Neuron (in vitro differentiated cells): ENCODE results near the gene MRPS24.
"Not testable (repeated sequence)": the region's sequence is repeated elsewhere in the genome, so short reads cannot be mapped to it uniquely, and the experiment has no call there.

Source experiments
- H2AFZ ChIP-seq: one replicate; pipeline ENCODE4 v1.6.1; 2013; ENCODE audit warnings: low read depth, mild to moderate bottlenecking, inconsistent platforms, low read length, moderate library complexity
- H3K27me3 ChIP-seq: one replicate; pipeline ENCODE4 v1.6.1; 2013; ENCODE audit warnings: low read length; ENCODE audit not compliant: insufficient read depth
- H3K36me3 ChIP-seq: one replicate; pipeline ENCODE4 v1.6.1; 2013; ENCODE audit warnings: low read length; ENCODE audit not compliant: insufficient read depth
- H3K4me1 ChIP-seq: one replicate; pipeline ENCODE4 v1.6.1; 2013; ENCODE audit warnings: low read length; ENCODE audit not compliant: insufficient read depth
- H3K4me3 ChIP-seq: 2 replicates; pipeline ENCODE4 v1.5.1; 2013; ENCODE audit warnings: mild to moderate bottlenecking, low read length, moderate library complexity
- H3K9me3 ChIP-seq: one replicate; pipeline ENCODE4 v1.6.1; 2013; ENCODE audit warnings: low read length

Gene MRPS24

GRCh38 chr7:43844662-43845061, 24.7 kb downstream of the MRPS24 start:
- Histone ChIP-seq H3K9me3 (no peaks in the 10 kb centered on the region), H3K27me3 (no peaks in the 10 kb centered on the region), H3K4me1 (no peaks in the 10 kb centered on the region), H2AFZ (no peak overlapping the region), H3K4me3 (no peak overlapping the region), H3K36me3 (no peaks in the 10 kb centered on the region)

GRCh38 chr7:43844257-43844656, 25.1 kb downstream of the MRPS24 start:
- no peak overlapping the region for H3K4me3 ChIP-seq
- no peaks in the 10 kb centered on the region for H3K9me3 ChIP-seq
- H3K4me1 ChIP-seq, result no peaks in the 10 kb centered on the region
- no peaks in the 10 kb centered on the region for H3K27me3 ChIP-seq
- H3K36me3 ChIP-seq, result no peaks in the 10 kb centered on the region
- H2AFZ ChIP-seq, result no peak overlapping the region

GRCh38 chr7:43843296-43843695, 26.0 kb downstream of the MRPS24 start:
- H2AFZ ChIP-seq, result no peak overlapping the region
- H3K27me3 ChIP-seq, result no peaks in the 10 kb centered on the region
- no peaks in the 10 kb centered on the region for H3K36me3 ChIP-seq
- no peaks in the 10 kb centered on the region for H3K4me1 ChIP-seq
- no peak overlapping the region for H3K4me3 ChIP-seq
- no peaks in the 10 kb centered on the region for H3K9me3 ChIP-seq

GRCh38 chr7:43838201-43838658, 31.1 kb downstream of the MRPS24 start:
- Histone ChIP-seq H3K4me1 (no peaks in the 10 kb centered on the region), H2AFZ (peak overlapping the region; percentile 78), H3K4me3 (peak overlapping the region; percentile 39), H3K27me3 (peaks cover 2% of the 10 kb centered on the region), H3K36me3 (no peaks in the 10 kb centered on the region), H3K9me3 (no peaks in the 10 kb centered on the region)

DNA sequence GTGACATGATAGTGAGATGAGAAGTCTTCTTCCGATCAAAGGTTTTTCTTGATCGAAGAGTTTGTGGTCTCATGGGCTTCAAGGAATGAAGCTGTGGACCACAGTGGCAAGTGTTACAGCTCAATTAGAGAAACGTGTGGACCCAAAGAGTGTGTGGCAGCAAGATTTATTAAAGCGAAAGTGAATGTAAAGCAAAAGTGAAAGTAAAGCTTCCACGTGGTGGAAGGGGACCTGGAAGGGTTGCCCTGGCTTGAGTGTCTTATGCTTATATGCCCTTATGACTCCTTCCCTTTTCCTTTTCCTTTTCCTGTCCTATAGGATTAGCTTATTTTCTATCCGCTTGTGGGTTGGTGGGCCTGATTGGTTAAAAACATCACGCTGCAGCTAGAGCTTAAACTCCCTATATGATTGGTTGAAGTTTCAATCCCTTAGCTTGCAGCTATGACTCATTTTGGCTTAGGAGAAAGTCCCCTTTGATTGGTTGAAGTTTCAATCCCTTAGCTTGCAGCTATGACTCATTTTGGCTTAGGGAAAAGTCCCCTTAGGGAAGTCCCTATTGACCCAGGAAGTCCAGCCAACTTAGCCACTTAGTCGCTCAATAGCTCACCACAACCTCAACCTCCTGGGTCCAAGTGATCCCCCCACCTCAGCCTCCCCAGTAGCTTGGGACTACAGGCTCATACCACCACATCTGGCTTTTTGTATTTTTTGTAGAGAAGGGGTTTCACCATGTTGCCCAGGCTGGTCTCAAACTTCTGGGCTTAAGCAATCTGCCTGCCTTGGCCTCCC, 34.7 kb downstream of the MRPS24 start:
- Histone ChIP-seq H3K36me3 (no peaks in the 10 kb centered on the region), H3K9me3 (no peaks in the 10 kb centered on the region), H3K4me1 (no peaks in the 10 kb centered on the region), H3K4me3 (no peak overlapping the region), H2AFZ (no peak overlapping the region), H3K27me3 (peaks cover 2% of the 10 kb centered on the region)

DNA sequence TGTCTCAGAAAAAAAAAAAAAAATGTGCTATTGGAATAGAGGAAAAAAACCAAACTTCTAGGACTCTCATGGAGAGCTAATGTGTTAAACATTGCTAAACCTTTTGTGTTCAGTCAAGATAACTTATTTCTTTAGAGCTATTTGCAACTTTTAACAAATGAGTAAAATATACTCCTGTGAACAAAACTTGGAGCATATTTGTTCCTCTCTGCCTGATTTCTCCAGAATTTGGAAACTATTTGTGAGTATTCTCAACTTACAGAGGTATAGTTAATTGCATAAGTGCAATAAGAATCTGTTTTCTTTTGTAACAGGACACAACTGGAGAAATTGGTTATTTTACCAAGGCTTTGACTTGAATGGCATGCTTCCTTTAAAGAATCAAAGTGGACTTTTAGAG, 38.4 kb downstream of the MRPS24 start:
- not testable (repeated sequence) for H3K9me3 ChIP-seq, H3K36me3 ChIP-seq, H3K27me3 ChIP-seq, H3K4me1 ChIP-seq, H3K4me3 ChIP-seq, H2AFZ ChIP-seq

- Histone ChIP-seq H3K4me3 (no peak overlapping the region), H2AFZ (no peak overlapping the region), H3K27me3 (peaks cover 9% of the 10 kb centered on the region), H3K36me3 (no peaks in the 10 kb centered on the region), H3K9me3 (no peaks in the 10 kb centered on the region), H3K4me1 (no peaks in the 10 kb centered on the region)
Measured at GRCh38 chr7:43825391-43825808, 43.9 kb downstream of the MRPS24 start.

- H3K36me3 ChIP-seq, result no peaks in the 10 kb centered on the region
- no peaks in the 10 kb centered on the region for H3K9me3 ChIP-seq
- H2AFZ ChIP-seq, result no peak overlapping the region
- no peaks in the 10 kb centered on the region for H3K4me1 ChIP-seq
- H3K27me3 ChIP-seq, result peaks cover 9% of the 10 kb centered on the region
- H3K4me3 ChIP-seq, result no peak overlapping the region
Measured at GRCh38 chr7:43824963-43825362, 44.4 kb downstream of the MRPS24 start.

GRCh38 chr7:43824513-43824912, 44.8 kb downstream of the MRPS24 start:
- H3K4me3 ChIP-seq, H3K4me1 ChIP-seq, H2AFZ ChIP-seq, H3K27me3 ChIP-seq, H3K9me3 ChIP-seq, H3K36me3 ChIP-seq: not testable (repeated sequence)

GRCh38 chr7:43823941-43824340, 45.4 kb downstream of the MRPS24 start:
- Histone ChIP-seq H2AFZ (no peak overlapping the region), H3K36me3 (no peaks in the 10 kb centered on the region), H3K4me1 (no peaks in the 10 kb centered on the region), H3K27me3 (peaks cover 8% of the 10 kb centered on the region), H3K9me3 (no peaks in the 10 kb centered on the region), H3K4me3 (no peak overlapping the region)

DNA sequence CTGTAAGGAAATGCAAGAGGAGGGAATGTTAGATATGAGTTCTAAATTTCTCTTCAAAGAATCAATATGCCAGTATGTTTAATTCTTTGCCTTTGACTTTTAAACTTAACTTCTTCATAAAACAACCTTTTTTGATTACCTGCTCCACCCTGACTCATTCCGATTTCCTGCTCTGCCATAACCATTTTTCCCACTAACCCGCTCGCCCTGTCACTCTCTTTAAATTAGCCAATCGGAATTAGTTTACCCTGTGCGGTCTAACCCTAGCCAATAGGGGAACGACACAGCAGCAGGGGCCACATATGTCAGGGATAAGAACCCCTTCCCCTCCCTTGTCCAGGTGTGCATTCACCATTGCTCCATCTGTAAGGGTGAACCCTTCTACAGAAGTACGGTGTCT, 45.9 kb downstream of the MRPS24 start:
- not testable (repeated sequence) for H3K27me3 ChIP-seq, H2AFZ ChIP-seq, H3K9me3 ChIP-seq, H3K36me3 ChIP-seq, H3K4me1 ChIP-seq, H3K4me3 ChIP-seq
